HG02678 (cell line): ENCODE data around the gene AVPR2.

Experiments used
- ATAC-seq: cut with Tn5 transposase; IDR thresholded peaks from one replicate; pipeline ENCODE4 v1.9.1; 2021; ENCODE audit warnings: mild to moderate bottlenecking, moderate library complexity; ENCODE audit not compliant: unreplicated experiment

Gene AVPR2

GRCh38 chrX:153948847-153949805 is 44.7 kb downstream of the AVPR2 start:
- no peak for ATAC-seq

GRCh38 chrX:153950127-153950526 is 45.7 kb downstream of the AVPR2 start:
- no peak for ATAC-seq

- no peak for ATAC-seq
Observed at GRCh38 chrX:153951683-153952372, 47.4 kb downstream of the AVPR2 start.

DNA sequence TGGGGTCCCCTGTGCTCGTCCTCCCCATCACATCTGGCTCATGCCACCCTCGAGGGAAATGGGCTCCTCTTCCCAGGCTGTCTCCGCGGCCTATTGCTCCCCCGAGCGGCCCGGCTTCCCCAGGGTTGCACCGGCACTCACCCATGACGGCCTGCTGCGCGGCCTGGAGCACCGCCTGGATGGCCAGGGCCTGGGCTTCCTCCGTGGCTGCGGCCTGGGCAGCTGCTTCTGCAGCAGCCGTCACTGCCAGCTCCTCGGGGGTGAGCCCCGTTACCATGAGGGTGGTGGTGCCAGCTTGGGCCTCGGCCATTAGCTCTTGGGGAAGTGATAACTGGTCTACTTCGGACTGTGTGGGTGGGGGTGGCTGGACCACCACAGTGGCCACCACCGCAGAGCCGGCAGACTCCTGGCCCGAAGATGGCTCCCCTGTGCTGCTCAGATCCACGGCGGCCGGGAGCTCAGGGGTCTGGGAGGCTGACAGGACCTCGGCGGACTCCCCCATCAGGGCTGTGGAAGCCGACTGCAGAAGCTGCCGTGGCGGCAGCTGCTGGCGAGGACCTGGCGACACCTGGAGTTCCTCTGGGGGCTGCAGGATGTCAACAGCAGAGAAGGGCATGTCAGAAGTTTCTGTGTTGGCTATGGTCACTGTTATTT is 48.0 kb downstream of the AVPR2 start:
- ATAC-seq: no peak

GRCh38 chrX:153953342-153953830 is 48.9 kb downstream of the AVPR2 start:
- ATAC-seq: no peak

DNA sequence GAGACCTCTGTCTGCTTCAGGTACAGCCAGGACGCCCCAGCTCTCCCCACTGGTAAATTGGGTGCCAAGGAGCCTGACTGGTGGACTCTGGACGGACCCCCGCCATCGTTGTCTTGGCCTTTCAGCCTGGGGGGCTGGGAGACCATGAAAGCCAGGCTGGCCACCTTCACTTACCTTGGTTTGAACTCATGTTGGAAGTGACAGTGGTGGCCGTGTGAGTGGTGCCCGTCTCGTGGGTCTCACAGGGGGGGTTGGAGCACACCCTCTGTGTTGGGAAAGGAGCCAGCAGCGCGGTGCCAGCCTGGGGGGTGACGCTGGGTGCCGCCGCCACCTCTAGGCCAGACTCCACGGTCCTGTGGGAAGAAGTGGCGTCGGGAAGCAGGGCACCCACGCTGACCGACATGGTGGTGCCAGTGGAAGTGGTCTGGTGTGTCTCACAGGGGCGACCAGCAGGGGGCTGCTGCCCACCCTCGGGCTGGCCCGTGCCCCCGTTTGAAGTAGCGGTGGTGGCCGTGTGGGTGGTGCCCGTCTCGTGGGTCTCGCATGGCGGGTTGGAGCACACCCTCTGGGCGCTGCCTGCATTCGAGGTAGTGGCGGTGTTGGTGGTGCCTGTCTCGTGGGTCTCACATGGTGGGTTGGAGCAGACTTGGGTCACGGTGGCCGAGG is 49.6 kb downstream of the AVPR2 start:
- no peak for ATAC-seq

GRCh38 chrX:153954558-153955227 is 50.2 kb downstream of the AVPR2 start:
- ATAC-seq: no peak

GRCh38 chrX:153955228-153955732 is 50.8 kb downstream of the AVPR2 start:
- no peak for ATAC-seq

- no peak for ATAC-seq
Observed at GRCh38 chrX:153956044-153956907, 51.8 kb downstream of the AVPR2 start.
